Endodermal cell (in vitro differentiated cells): ENCODE results near the gene LLGL2. TPM values are rescaled to one million over a fixed set of nuclear protein-coding genes. Genes with fewer than 3 reads are reported as not detected.

Experiments
- DNase-seq: peaks from one replicate; pipeline ENCODE4 v3.0.0-alpha.2; 2017
- H3K27ac ChIP-seq: 2 replicates; pipeline ENCODE4 v1.5.1; 2013; ENCODE audit warnings: mild to moderate bottlenecking, low read depth, low read length, moderate library complexity
- H3K27me3 ChIP-seq: 2 replicates; pipeline ENCODE4 v1.6.1; 2013; ENCODE audit warnings: mild to moderate bottlenecking, low read length, moderate library complexity; ENCODE audit not compliant: insufficient read depth, control insufficient read depth, poor library complexity, severe bottlenecking
- H3K36me3 ChIP-seq: 2 replicates; pipeline ENCODE4 v1.7.0; 2013; ENCODE audit warnings: mild to moderate bottlenecking, low read length, moderate library complexity; ENCODE audit not compliant: control insufficient read depth, insufficient read depth
- H3K4me1 ChIP-seq: one replicate; pipeline ENCODE4 v1.7.0; 2013; ENCODE audit warnings: low read length; ENCODE audit not compliant: control insufficient read depth, insufficient read depth
- H3K4me3 ChIP-seq: 2 replicates; pipeline ENCODE4 v1.5.1; 2013; ENCODE audit warnings: mild to moderate bottlenecking, low read length, moderate library complexity
- H3K9ac ChIP-seq: 2 replicates; pipeline ENCODE4 v1.6.1; 2013; ENCODE audit warnings: mild to moderate bottlenecking, low read length, moderate library complexity; ENCODE audit not compliant: poor library complexity, severe bottlenecking; ENCODE audit errors: extremely low read depth
- H3K9me3 ChIP-seq: 2 replicates; pipeline ENCODE4 v1.6.1; 2013; ENCODE audit warnings: mild to moderate bottlenecking, low read length, moderate library complexity; ENCODE audit not compliant: control insufficient read depth
- H3K27ac Mint-ChIP-seq: 2 replicates; pipeline ENCODE4 v1.8.0; 2020; ENCODE audit warnings: mixed read lengths
- H3K27me3 Mint-ChIP-seq: 2 replicates; pipeline ENCODE4 v1.8.0; 2021; ENCODE audit warnings: mild to moderate bottlenecking, mixed read lengths; ENCODE audit not compliant: insufficient read depth
- H3K36me3 Mint-ChIP-seq: 2 replicates; pipeline ENCODE4 v1.8.0; 2020; ENCODE audit warnings: low read depth, mixed read lengths
- H3K4me1 Mint-ChIP-seq: 2 replicates; pipeline ENCODE4 v1.8.0; 2020; ENCODE audit warnings: mixed read lengths
- H3K4me3 Mint-ChIP-seq: 2 replicates; pipeline ENCODE4 v1.8.0; 2020; ENCODE audit warnings: mild to moderate bottlenecking, moderate library complexity, mixed read lengths
- H3K9me3 Mint-ChIP-seq: 2 replicates; pipeline ENCODE4 v1.8.0; 2020; ENCODE audit warnings: mild to moderate bottlenecking, mixed read lengths
- WGBS, 2 experiments: methylation state at CpG; one replicate each; pipeline versions ENCODE4 v1.1.5 to v1.1.7; 2013; ENCODE audit warnings: missing lambda C conversion rate in 2 of 2, mixed read lengths in 1 of 2; ENCODE audit not compliant: insufficient coverage in 1 of 2, insufficient read length in 1 of 2; 5-methylcytosine and 5-hydroxymethylcytosine counted together
- total RNA-seq, 2 donors: library from RNA; stranded (reverse); fragmentation: NEBNext Ultra II Directional in 1 of 2; extraction: Animal tissue kit (Norgen Biotek cat#: 25700) in 1 of 2; gene quantifications; 2 replicates in 1 of 2; 3 replicates in 1 of 2; pipeline ENCODE4 v1.2.1, GENCODE V29; 2021
- TF ChIP-seq, protein P1 (sequence below): fragments of 200-600 bp; sonication (generic); conservative IDR thresholded peaks from 2 replicates; pipeline ENCODE4 v1.5.0; 2021; ENCODE audit warnings: antibody characterized with exemption, mild to moderate bottlenecking

LLGL2 gene
- total RNA-seq, 2 donors from 2014 or later, result 128 to 149 TPM

GRCh38 chr17:75496005-75496404 is 29.5 kb upstream of the LLGL2 start:
- no peak overlapping the region for H3K27ac Mint-ChIP-seq
- Histone ChIP-seq H3K36me3 (peaks cover 15% of the 10 kb centered on the region), H3K4me3 (no peak overlapping the region), H3K9ac (no peak overlapping the region), H3K27me3 (no peaks in the 10 kb centered on the region), H3K4me1 (no peaks in the 10 kb centered on the region), H3K9me3 (no peaks in the 10 kb centered on the region), H3K27ac (no peak overlapping the region)
- no peak for DNase-seq
- 90 to 95% methylated on average over 11 of the region's 11 CpGs for WGBS, 2 experiments
- H3K36me3 Mint-ChIP-seq, result peaks cover 16% of the 10 kb centered on the region
- H3K4me3 Mint-ChIP-seq, result no peak overlapping the region
- H3K9me3 Mint-ChIP-seq, result no peaks in the 10 kb centered on the region
- no peaks in the 10 kb centered on the region for H3K4me1 Mint-ChIP-seq
- TF ChIP-seq, protein P1, sequence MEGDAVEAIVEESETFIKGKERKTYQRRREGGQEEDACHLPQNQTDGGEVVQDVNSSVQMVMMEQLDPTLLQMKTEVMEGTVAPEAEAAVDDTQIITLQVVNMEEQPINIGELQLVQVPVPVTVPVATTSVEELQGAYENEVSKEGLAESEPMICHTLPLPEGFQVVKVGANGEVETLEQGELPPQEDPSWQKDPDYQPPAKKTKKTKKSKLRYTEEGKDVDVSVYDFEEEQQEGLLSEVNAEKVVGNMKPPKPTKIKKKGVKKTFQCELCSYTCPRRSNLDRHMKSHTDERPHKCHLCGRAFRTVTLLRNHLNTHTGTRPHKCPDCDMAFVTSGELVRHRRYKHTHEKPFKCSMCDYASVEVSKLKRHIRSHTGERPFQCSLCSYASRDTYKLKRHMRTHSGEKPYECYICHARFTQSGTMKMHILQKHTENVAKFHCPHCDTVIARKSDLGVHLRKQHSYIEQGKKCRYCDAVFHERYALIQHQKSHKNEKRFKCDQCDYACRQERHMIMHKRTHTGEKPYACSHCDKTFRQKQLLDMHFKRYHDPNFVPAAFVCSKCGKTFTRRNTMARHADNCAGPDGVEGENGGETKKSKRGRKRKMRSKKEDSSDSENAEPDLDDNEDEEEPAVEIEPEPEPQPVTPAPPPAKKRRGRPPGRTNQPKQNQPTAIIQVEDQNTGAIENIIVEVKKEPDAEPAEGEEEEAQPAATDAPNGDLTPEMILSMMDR, result no peak
- H3K27me3 Mint-ChIP-seq, result no peaks in the 10 kb centered on the region

GRCh38 chr17:75498039-75498725 is 27.3 kb upstream of the LLGL2 start:
- Mint-ChIP-seq H3K4me1 (no peaks in the 10 kb centered on the region), H3K27me3 (no peaks in the 10 kb centered on the region), H3K9me3 (no peaks in the 10 kb centered on the region), H3K36me3 (peaks cover 10% of the 10 kb centered on the region), H3K4me3 (no peak overlapping the region), H3K27ac (no peak overlapping the region)
- H3K27me3 ChIP-seq, result no peaks in the 10 kb centered on the region
- 91 to 100% methylated on average over 4 to 20 of the region's 21 CpGs for WGBS, 2 experiments
- no peak for DNase-seq
- H3K27ac ChIP-seq, result peak overlapping the region; percentile 24
- H3K4me1 ChIP-seq, result no peaks in the 10 kb centered on the region
- H3K9me3 ChIP-seq, result no peaks in the 10 kb centered on the region
- no peak overlapping the region for H3K9ac ChIP-seq
- no peak overlapping the region for H3K4me3 ChIP-seq
- TF ChIP-seq, protein P1, result no peak
- peaks cover 16% of the 10 kb centered on the region for H3K36me3 ChIP-seq

DNA sequence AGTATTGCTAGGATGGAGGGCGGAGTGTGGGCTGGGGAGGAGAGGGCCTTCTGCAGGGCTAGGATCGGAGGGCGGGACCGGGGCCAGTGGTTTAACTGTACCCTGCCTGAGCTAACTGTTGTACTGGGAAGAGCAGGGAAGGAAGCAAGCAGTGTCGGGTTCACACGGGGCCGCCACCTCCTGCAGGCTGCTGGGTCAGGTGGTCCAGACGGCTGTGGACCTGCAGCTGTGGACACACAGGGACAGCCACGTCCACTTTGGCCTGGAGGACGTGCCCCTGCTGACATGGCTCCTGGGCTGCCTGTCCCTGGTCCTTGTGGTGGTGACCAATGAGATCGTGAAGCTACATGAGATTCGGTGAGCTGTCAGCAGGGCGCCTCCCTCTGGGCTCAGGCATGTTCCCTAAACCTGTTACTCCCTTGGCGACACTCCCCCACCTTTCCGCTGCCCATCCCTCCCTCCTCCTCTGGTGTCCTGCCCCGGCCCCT is 26.7 kb upstream of the LLGL2 start:
- Mint-ChIP-seq H3K4me1 (no peaks in the 10 kb centered on the region), H3K9me3 (no peaks in the 10 kb centered on the region), H3K27ac (no peak overlapping the region), H3K27me3 (no peaks in the 10 kb centered on the region), H3K36me3 (peaks cover 10% of the 10 kb centered on the region), H3K4me3 (no peak overlapping the region)
- no peaks in the 10 kb centered on the region for H3K9me3 ChIP-seq
- no peaks in the 10 kb centered on the region for H3K27me3 ChIP-seq
- H3K9ac ChIP-seq, result no peak overlapping the region
- no peak overlapping the region for H3K4me3 ChIP-seq
- no peaks in the 10 kb centered on the region for H3K4me1 ChIP-seq
- TF ChIP-seq, protein P1, result peak; percentile 23
- peak; percentile 80 for DNase-seq
- H3K36me3 ChIP-seq, result peaks cover 14% of the 10 kb centered on the region
- peak overlapping the region; percentile 44 for H3K27ac ChIP-seq
- WGBS, 2 experiments, result 78 to 87% methylated on average over 12 to 16 of the region's 16 CpGs
